GM21825 (cell line): ENCODE data around the gene KRT37.
"Not testable (repeated sequence)": the region's sequence is repeated elsewhere in the genome, so short reads cannot be mapped to it uniquely, and the experiment has no call there.

Experiments used
- ATAC-seq: cut with Tn5 transposase; IDR thresholded peaks from one replicate; pipeline ENCODE4 v1.9.1; 2021; ENCODE audit warnings: mild to moderate bottlenecking, moderate library complexity; ENCODE audit not compliant: unreplicated experiment

The KRT37 gene

DNA sequence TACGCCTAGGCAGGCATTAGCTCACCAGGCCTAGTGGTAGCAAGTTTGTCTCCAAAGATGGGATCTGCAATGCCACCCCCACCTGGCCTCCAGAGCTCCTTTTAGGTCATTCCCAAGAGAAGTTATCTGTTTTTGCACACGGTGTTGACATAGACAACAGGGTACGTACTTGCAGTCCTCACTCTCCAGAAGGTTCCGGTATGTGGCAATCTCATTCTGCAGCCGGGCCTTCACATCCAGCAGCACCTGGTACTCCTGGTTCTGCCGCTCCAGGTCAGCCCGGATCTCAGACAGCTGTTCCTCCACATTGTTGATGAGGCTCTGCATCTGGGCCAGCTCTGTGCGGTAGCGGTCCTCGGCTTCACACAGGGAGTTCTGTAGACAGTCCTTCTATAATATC is 17.2 kb downstream of the KRT37 start:
- ATAC-seq: no peak

DNA sequence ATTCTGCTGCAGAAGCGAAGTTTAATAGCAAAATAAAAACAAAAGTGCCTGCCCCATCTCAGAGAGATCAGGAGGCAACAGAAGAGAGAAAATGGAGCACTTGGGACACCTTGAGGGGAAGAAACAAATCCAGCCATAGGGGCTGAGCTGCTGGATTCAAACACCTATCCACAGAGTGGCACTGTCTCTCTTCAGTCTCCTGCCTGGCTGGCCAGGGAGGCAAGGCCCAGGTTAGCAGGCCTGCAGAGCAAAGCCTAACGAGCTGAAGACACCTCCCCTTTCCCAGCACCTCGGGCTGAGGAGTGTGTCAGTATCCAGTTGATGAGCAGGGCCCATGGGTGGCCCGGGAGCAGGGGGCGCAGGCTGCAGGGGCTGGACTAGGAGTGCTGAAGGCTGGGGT is 18.2 kb downstream of the KRT37 start:
- ATAC-seq: no peak

DNA sequence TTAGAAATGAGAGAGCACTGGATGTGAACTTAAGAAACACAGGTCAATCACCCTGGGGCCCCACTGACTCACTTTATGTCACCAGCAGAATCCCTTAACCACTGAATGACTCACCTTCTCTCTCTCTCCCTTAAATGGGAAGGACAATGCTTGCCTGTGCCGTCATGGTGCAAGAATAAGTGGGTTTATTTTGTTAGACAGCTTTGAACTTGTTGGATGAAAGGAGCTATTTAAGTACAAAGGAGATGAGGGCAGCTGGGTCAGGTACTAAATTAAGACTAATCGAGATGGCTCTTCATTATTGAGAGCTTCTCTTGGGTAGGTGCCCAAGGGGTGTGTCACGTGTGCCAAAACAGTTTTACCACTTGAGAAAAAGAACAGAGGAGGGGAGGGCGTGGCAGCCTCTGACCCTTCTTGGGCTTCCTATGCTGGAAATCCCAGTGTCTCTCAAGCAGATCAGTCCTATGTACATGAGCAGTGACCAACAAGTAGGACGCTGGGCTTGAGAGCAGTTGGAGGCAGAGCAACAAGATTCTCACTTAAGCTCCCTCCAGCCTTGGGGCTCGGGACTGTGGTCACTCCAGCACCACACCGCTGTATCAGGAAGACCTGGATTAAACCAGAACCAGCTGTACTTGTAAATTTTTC is 20.2 kb downstream of the KRT37 start:
- no peak for ATAC-seq

DNA sequence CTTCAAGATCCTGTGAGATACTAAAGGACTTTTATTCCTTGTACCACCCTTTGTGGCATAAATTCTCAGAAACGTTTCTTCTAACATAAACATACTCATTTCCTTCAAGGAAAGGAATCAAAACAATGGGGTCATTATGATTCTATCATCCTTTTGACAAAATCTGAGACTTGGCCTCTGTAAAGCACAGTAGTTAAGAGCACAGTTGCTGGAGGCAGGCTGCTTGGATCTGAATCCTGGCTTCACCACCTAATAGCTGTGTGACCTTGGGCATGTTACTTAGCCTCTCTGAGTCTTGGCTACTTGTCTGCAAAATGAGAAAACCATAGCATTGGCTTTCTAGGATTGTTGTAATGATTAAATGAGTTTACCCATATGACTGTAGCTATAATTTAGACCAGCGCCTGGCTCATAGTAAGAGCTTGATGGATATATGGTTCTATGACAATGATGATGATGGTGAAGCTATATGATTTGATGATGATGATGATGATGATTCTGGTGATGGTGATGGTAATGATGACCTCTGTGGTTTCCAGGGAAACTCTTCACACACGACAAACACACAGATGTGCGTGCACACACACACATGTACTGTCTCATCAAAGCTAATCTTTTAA is 20.9 kb downstream of the KRT37 start:
- no peak for ATAC-seq

DNA sequence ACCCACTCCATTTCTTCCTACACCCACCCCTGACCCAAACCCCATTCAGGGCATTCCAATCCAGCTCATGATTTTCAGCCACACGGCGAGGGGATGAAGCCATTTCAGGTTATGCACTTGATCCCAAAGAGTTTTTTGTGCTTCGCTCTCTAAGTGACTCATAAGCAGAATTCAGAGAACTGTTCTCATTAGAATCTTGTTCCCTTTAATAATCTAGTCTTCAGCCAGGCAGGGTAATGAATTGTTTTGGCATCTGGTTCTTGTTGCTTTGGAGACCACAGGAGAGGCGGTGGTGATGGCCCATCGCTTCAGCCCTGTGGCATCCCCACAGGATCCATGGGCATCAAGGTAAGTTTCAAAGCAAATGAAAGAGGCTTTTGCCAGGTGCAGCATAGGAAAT is 22.2 kb downstream of the KRT37 start:
- no peak for ATAC-seq

DNA sequence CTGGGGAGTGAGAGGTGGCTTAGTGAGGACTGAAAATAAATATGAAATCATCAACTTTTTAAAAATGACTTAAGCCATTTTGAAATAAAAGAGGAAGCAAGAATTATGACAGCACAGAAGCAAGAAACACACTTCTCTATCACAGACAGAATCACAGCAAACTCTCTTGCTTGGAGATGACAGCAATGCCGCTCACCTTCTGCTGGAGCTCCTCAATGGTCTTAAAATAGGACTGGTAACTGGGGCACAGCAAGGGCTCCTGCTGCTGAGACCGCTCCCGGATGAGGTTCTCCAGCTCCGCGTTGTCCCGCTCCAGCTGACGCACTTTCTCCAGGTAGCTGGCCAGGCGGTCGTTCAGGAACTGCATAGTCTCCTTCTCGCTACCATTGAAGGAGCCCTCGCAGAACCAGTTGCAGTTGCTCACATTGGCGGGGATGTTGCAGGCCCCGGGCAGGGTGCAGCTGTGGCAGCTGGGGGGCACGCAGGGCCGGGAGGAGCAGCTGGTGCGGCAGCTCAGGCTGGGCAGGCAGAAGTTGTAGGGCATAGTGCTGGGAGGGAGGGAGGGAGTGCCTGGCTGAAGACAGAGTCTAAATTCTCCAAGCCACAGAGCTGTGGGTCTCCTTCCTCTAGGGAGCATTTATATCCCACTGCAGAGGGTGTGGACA is 27.3 kb downstream of the KRT37 start, which contains the start of gene KRT31:
KRT31 (minus strand) TSS at position 613 of the 665 bp plus-strand sequence; CDS start at position 544, 69 bp downstream.
- ATAC-seq: no peak

DNA sequence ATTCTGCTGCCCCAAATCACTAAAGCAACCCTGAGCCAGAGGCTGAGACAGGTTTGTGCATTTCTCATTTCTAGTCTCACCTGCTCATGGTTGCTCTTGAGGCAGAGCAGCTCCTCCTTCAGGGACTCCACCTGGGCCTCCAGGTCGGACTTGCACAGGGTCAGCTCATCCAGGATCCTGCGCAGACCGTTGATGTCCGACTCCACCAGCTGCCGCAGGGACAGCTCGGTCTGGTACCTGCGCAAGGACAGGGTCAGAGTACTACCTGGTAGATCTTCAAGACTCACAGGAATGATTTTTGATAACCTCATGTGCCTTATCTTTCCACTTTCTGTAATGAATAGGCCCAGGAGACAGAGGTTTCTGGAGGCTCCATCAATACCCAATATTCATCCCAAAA is 28.0 kb downstream of the KRT37 start:
- ATAC-seq: no peak

DNA sequence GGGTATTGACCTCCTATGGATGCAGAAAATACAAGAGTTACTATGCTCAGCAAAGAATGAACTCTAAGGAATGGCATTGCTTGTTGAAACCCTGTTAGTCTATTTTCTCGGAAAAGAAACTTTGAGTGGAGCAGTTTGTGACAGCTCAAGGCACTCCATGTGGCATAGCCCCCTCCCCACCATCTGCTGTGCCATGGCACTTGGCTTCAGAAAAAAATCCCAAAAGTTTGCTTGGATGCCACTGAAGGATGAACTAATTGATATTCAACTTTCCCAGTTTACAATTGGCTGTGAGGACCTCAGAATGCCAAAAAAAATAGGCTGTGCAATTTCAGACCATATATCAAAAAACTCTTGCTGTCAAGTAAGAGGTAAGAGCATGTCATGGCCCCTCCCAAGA is 28.8 kb downstream of the KRT37 start:
- ATAC-seq: no peak

DNA sequence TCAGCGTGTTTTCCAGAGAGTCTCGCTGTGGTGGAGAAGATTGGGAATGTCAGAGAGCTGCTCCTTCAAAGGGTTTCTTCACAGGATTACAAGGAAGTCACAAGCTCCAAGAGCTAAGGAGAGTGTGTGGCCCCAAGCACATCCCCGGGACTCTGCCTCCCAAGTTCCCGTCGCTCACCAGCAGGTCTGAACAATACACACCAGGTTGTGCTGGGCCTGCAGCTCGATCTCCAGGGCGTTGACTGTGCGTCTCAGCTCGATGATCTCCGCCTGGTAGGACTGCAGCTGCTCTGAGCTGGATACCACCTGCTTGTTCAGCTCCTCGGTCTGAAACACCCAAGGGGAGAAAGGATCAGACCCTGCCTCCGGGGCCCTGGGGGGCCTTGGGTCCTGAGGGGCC is 29.3 kb downstream of the KRT37 start:
- not testable (repeated sequence) for ATAC-seq

DNA sequence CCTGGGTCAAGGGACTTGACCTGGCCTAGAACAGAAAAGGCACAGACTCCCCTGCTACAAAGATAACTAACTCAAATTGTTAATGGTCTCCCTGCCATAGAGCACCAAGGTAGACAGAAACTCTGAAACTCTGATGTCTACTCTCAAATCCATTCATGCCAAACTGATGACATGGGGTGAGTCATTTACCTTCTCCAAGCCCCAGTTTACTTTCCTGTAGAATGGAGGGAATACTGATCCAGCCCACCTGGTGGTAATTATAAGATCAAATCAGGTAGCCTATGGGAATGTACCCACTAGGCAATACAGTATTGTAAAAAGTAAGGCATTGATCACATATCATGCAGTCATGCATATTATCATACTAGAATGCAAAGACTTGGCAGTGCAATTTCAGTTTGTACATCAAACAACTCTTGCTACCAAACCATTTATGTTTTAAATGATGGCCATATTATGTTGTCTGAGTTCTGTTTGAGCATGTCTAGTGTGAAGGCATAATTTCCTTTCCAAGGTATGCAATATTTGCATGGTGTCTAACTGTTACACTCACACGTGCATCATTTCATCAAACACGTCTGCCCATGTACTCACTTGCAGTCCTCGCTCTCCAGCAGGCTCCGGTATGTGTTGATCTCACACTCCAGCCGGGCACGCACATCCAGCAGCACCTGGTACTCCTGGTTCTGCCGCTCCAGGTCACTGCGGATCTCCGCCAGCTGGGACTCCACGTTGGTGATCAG is 30.0 kb downstream of the KRT37 start:
- ATAC-seq: no peak

DNA sequence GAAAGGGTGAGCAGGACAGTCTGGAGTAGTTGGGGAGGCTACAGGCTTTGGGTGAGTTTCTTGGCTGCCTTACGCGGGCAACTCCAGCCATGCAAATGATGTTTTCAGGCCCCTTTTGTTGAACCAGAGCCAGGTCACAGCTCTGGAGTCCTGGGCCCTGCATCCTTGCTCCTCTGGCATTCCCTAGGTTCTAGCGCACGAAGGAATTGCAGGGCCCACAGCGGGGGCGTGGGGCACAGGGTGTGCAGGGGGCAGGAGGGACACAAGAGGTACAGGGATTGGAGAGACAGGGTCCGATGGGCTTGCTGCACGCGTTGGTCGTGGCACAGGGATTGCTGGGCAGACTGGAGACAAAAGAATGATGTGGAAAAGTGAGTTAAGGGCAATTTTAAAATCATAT is 30.6 kb downstream of the KRT37 start:
- ATAC-seq: no peak

DNA sequence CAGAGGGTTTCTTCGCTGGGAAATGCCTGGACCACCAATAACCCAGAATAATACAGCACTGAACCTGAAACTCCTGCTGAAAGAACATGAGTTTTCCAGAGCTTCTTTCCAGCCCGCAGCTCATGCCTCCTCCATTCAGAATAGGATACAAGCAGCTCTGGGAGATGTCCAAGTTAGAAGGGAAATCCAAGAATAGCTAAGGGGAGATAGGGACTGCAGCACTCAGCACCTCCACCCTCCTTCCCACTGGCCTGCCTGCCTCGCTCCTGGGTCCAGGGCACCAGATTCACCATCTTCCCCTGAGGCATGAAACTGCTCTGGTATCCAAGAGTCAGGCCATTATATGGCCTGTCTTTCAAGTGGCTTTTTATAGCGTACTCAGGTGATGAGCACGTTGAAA is 31.1 kb downstream of the KRT37 start:
- ATAC-seq: no peak

DNA sequence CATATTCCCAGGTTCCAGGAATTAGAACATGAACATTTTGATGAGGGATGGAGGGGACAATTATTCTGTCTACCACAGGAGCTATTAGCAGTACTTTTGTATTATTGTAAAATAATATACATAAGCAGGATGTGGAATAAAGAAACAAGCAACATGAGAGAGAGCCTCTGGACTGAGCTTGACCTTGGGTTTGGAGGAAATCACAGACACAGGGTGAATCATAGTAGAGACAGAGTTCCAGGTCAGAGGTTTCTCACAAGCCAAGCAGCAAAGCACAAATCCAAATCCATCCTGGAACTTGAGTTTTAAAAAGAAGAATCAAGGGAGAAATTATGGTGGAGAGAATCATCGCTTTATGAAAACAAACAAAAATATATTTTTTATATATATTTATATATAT is 32.1 kb downstream of the KRT37 start:
- ATAC-seq: no peak

DNA sequence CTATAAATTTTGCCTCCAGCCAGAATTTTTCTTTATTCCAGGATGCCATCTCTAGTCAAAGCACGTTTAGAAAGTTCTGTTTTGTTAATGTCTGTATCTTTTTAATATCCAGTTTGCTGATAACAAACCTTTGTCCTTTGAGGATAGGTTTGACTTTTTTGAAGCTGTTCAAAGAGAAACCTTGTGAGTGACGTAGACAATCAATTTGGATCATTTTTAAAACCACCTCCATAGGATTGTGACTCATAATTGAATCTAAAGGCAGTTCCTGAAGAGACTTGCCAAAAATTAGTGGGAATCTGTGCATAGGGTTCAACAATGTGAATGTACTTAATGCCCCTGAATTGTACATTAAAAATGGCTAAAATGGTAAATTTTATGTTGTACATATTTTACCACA is 32.9 kb downstream of the KRT37 start:
- no peak for ATAC-seq

DNA sequence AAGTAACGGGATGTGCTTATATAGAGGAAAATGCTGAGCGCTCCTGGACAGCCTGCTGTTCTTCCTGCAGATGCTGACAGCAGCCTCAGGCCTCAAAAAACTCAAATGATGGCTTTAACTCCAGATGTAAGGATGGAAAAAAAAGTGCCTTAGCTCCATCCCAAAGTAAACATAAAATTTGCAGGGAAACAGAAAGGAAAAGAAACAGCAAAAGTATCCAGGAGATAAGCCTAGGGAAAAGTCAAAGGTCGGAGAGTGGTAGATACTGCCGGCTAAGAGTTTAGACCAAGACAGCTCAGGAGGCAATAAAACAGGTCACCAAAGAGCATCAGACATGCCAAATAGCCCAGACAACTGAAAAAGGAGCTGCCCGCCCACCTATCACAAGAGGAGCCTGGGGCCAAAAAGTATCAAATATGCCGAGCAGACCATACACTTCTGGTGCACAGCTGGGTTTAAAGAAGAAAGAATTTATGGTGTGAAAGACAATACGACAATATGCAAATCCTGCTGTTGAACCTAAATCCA is 33.9 kb downstream of the KRT37 start:
- no peak for ATAC-seq

DNA sequence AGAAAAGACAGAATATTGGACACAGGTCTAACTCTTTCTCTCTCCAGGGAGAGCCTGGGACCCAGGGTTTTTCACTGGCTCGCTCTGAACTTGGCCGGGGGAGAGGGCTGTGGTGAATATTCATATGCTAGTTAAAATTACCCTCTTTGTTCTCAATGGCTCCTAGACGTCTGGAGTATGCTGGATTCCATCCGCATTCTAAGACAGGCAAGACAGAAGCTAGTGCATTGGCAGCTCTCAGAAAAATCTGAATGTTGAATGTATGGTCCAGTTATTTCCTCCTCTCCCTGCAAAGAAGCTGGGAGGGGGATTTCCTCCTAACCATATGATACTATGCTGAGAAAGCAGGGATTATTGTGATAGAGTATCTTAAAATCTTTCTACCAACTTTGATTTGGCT is 36.7 kb downstream of the KRT37 start:
- ATAC-seq: no peak

DNA sequence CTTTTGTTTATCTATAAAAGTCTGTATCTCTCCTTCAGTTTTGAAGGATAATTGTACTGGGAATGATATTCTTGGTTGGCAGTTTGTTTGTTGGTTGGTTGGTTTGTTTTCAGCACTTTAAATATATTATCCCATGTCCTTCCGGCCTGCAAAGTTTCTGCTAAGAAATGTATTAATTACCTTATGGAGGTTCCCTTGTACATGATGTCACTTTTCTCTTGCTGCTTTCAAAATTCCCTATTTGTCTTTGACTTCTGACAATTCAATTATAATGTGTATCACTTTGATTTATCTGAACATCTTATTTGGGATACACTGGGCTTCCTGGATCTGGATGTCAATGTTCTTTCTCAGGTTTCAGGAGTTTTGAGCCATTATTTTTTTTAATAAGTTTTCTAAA is 38.2 kb downstream of the KRT37 start:
- ATAC-seq: no peak

DNA sequence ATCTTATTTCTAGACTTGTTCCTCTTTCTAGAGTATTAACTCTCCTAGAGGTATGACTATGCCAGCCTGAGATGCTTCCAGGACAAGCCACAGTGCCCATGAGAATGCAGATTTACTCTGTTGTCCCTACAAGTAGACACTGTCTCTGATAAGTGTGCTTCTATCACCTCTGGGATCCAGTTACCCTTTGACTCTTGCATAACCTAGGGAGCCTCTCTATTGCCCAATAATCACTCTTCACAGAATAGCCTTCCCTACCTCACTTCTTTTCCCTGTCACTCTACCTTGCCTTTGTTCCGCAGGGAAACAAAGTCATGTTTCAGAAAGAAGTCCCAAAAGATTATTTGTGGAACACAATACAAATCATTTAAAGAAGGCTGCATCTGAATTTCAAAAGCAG is 40.7 kb downstream of the KRT37 start:
- ATAC-seq: no peak

DNA sequence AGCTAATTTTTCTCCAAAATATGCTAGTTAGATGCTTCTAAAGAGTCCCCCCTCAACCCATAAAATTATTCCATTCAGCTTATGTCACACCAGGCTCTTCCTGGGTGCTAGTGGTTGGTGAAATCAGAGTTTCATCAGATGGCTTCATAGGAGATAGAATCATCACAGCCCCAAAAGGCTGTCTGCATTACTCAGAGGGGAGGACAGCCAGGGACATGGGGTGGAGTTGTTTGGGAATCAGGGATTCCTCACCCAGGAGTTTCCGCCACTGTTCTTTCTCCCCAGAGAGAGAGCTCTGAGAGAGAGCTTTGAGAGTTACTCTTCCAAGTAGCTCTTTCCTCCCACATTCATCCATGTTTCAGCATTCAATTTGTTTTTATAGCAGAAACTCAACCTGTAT is 42.0 kb downstream of the KRT37 start:
- ATAC-seq: no peak

DNA sequence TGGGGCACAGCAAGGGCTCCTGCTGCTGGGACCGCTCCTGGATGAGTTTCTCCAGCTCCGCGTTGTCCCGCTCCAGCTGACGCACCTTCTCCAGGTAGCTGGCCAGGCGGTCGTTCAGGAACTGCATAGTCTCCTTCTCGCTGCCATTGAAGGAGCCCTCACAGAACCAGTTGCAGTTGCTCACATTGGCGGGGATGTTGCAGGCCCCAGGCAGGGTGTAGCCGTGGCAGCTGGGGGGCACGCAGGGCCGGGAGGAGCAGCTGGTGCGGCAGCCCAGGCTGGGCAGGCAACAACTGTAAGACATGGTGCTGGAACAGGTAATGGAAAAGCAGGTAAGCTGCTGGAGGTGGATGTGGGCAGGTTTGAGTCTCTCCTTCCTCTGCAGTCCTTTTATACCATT is 42.4 kb downstream of the KRT37 start, which contains the start of gene KRT34:
KRT34 (minus strand) TSS at position 364 of the 400 bp plus-strand sequence; CDS start at position 304, 60 bp downstream.
- ATAC-seq: not testable (repeated sequence)

DNA sequence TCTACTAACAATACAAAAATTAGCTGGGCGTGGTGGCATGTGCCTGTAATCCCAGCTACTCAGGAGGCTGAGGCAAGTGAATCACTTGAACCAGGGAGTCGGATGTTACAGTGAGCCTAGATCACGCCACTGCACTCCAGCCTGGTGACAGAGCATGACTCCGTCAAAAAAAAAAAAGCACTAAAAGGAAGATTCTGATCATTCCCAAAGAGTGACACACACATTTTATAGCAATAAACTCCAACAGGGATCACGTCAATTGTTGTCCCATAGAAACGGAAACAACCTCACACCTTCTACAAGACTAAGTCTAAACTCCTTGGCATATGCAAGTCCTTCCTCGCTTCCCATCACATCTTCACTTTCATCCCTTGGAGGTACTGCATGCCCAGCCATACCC is 44.3 kb downstream of the KRT37 start:
- ATAC-seq: not testable (repeated sequence)
